HepG2 (cell line): Measurements from ENCODE around the gene PSMA4. TPM values are rescaled to one million over a fixed set of nuclear protein-coding genes. Genes with fewer than 3 reads are reported as not detected.
A peak's percentile ranks its signal among the peaks of the same experiment; 100 is the strongest.

ENCODE experiments used
- KDM5B ChIP-seq: sonication (generic); formaldehyde crosslinking; IDR thresholded peaks from 2 replicates; pipeline ENCODE4 v1.4.0; 2020; ENCODE audit warnings: missing genetic modification reagents, mild to moderate bottlenecking, borderline replicate concordance
- NFATC3 ChIP-seq: sonication (generic); formaldehyde crosslinking; IDR thresholded peaks from 2 replicates; pipeline ENCODE4 v1.5.1; 2020; ENCODE audit warnings: mild to moderate bottlenecking, missing genetic modification reagents
- NR2F6 ChIP-seq, 2 experiments: IDR thresholded peaks; 2 replicates each; pipeline ENCODE4 v1.6.1; 2016; ENCODE audit warnings: antibody characterized with exemption in 1 of 2, mild to moderate bottlenecking in 1 of 2
- PPARG ChIP-seq: conservative IDR thresholded peaks from 2 replicates; pipeline ENCODE4 v1.6.1; 2016; ENCODE audit warnings: missing biosample characterization, missing genetic modification reagents
- REPIN1 ChIP-seq: sonication (generic); formaldehyde crosslinking; IDR thresholded peaks from 2 replicates; pipeline ENCODE4 v1.8.0; 2022; ENCODE audit warnings: missing genetic modification reagents, low read depth, mild to moderate bottlenecking, borderline replicate concordance
- REXO4 ChIP-seq: sonication (generic); formaldehyde crosslinking; IDR thresholded peaks from 2 replicates; pipeline ENCODE4 v1.8.0; 2022; ENCODE audit warnings: missing genetic modification reagents, mild to moderate bottlenecking, borderline replicate concordance
- TCF7 ChIP-seq: sonication (generic); IDR thresholded peaks from 2 replicates; pipeline ENCODE4 v1.6.1; 2016; ENCODE audit warnings: antibody characterized with exemption, low read depth
- TGIF2 ChIP-seq: IDR thresholded peaks from 2 replicates; pipeline ENCODE4 v1.6.1; 2016; ENCODE audit warnings: control low read depth, missing compliant biosample characterization
- XRCC5 ChIP-seq: fragments of 200-400 bp; formaldehyde crosslinking; optimal IDR thresholded peaks from 2 replicates; pipeline ENCODE3; 2017; ENCODE audit warnings: mild to moderate bottlenecking, low read length
- ZNF24 ChIP-seq: fragments of 450-650 bp; IDR thresholded peaks from 2 replicates; pipeline ENCODE4 v1.6.1; 2017; ENCODE audit warnings: antibody characterized with exemption, mild to moderate bottlenecking
- ZNF354B ChIP-seq: sonication (generic); formaldehyde crosslinking; IDR thresholded peaks from 2 replicates; pipeline ENCODE4 v1.8.0; 2022; ENCODE audit warnings: mild to moderate bottlenecking, missing genetic modification reagents
- polyA plus RNA-seq, 8 experiments: library from polyadenylated mRNA; depleted of rRNA in 3 of 8; stranded (reverse) in 7 of 8; unstranded in 1 of 8; fragments of >200 nt; fragmentation: Illumina TruSeq in 4 of 8; extraction: Trizol in 4 of 8; gene quantifications; 2 replicates each; pipeline versions ENCODE4 v1.2.1 to v1.2.3, GENCODE V29; 2011 to 2016; ENCODE audit warnings: low read depth in 4 of 8, missing spikeins in 1 of 8, mixed read lengths in 1 of 8; ENCODE audit not compliant: insufficient read depth in 1 of 8
- total RNA-seq, 5 experiments: library from RNA; depleted of rRNA; stranded (reverse); fragments of >200 nt; fragmentation: Illumina TruSeq; extraction: Trizol; gene quantifications; 2 replicates each; pipeline ENCODE4 v1.2.3, GENCODE V29; 2016; ENCODE audit warnings: low read depth in 1 of 5
- TF ChIP-seq, protein P1 (sequence below): IDR thresholded peaks from 2 replicates; pipeline ENCODE4 v1.6.1; 2016; ENCODE audit warnings: low read depth
- TF ChIP-seq, protein P2 (sequence below): sonication (generic); formaldehyde crosslinking; IDR thresholded peaks from 2 replicates; pipeline ENCODE4 v1.9.0; 2021; ENCODE audit warnings: mild to moderate bottlenecking, missing genetic modification reagents
- TF ChIP-seq, protein P3 (sequence below): sonication (generic); formaldehyde crosslinking; IDR thresholded peaks from 2 replicates; pipeline ENCODE4 v1.8.0; 2023; ENCODE audit warnings: mild to moderate bottlenecking, missing genetic modification reagents
- TF ChIP-seq, protein P4 (sequence below): IDR thresholded peaks from 2 replicates; pipeline ENCODE4 v1.6.1; 2016; ENCODE audit warnings: low read depth, control low read depth
- TF ChIP-seq, protein P5 (sequence below): sonication (generic); IDR thresholded peaks from 2 replicates; pipeline ENCODE4 v1.6.1; 2016; ENCODE audit warnings: low read depth, borderline replicate concordance

PSMA4 gene
- total and polyA plus RNA-seq, 2 of the 13 experiments (the other 11 are each of a cell fraction or from before 2014, with no cell fraction given): 202 to 404 TPM

DNA sequence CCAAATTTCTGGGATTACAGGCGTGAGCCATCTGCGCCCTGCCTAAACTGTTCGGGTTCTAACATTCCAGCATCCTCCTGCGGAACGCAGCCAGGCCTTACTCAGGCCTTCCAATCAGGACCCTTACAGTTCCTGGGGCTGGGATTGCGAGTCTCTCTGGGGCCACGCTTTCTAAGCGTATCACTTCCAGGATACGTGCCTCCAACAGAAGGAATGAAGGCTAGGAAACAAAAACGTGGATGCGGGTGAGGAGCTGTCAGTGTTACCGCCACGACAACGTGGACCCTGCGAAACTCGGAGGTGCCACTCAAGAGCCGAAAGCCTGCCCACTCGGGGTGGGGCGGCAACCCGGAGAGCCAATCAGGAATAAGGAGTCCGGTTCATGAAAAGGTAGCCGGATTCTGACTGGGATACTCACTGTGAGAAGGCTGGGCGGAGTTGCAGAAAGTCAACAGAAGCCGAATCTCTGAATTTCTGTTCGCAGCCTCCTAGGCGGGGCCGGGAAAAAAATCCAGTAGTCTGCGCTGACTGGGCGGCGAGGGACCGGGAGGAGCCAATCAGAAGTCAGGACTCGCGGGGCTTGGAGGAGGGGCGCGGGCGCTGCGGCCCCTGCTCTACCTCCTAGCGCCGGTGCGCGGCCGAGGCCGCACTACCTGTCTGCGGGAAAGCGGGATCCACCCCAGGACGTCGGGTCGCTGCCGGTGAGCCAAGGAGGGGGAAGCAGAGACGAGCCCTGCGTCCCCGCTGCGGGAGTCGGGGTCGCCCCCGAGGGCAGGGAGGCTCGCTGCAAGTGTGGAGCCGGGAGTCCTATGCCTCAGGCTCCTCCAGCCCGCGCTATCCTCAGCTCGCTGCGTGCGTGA is 33.0 kb upstream of the PSMA4 start, which contains the start of gene HYKK (continued):
- no peak for TF ChIP-seq NFATC3 (CRISPR knock-in tag)
- TF ChIP-seq KDM5B: peak; percentile 75; the same call in 1 of the 2 replicates
- TF ChIP-seq, protein P1, sequence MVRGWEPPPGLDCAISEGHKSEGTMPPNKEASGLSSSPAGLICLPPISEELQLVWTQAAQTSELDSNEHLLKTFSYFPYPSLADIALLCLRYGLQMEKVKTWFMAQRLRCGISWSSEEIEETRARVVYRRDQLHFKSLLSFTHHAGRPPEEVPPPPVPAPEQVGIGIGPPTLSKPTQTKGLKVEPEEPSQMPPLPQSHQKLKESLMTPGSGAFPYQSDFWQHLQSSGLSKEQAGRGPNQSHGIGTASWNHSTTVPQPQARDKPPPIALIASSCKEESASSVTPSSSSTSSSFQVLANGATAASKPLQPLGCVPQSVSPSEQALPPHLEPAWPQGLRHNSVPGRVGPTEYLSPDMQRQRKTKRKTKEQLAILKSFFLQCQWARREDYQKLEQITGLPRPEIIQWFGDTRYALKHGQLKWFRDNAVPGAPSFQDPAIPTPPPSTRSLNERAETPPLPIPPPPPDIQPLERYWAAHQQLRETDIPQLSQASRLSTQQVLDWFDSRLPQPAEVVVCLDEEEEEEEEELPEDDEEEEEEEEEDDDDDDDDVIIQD (CRISPR knock-in tag): peak; percentile 25; the same call in 1 of the 2 replicates
- peak; percentile 17 for TF ChIP-seq XRCC5
- TF ChIP-seq, protein P2, sequence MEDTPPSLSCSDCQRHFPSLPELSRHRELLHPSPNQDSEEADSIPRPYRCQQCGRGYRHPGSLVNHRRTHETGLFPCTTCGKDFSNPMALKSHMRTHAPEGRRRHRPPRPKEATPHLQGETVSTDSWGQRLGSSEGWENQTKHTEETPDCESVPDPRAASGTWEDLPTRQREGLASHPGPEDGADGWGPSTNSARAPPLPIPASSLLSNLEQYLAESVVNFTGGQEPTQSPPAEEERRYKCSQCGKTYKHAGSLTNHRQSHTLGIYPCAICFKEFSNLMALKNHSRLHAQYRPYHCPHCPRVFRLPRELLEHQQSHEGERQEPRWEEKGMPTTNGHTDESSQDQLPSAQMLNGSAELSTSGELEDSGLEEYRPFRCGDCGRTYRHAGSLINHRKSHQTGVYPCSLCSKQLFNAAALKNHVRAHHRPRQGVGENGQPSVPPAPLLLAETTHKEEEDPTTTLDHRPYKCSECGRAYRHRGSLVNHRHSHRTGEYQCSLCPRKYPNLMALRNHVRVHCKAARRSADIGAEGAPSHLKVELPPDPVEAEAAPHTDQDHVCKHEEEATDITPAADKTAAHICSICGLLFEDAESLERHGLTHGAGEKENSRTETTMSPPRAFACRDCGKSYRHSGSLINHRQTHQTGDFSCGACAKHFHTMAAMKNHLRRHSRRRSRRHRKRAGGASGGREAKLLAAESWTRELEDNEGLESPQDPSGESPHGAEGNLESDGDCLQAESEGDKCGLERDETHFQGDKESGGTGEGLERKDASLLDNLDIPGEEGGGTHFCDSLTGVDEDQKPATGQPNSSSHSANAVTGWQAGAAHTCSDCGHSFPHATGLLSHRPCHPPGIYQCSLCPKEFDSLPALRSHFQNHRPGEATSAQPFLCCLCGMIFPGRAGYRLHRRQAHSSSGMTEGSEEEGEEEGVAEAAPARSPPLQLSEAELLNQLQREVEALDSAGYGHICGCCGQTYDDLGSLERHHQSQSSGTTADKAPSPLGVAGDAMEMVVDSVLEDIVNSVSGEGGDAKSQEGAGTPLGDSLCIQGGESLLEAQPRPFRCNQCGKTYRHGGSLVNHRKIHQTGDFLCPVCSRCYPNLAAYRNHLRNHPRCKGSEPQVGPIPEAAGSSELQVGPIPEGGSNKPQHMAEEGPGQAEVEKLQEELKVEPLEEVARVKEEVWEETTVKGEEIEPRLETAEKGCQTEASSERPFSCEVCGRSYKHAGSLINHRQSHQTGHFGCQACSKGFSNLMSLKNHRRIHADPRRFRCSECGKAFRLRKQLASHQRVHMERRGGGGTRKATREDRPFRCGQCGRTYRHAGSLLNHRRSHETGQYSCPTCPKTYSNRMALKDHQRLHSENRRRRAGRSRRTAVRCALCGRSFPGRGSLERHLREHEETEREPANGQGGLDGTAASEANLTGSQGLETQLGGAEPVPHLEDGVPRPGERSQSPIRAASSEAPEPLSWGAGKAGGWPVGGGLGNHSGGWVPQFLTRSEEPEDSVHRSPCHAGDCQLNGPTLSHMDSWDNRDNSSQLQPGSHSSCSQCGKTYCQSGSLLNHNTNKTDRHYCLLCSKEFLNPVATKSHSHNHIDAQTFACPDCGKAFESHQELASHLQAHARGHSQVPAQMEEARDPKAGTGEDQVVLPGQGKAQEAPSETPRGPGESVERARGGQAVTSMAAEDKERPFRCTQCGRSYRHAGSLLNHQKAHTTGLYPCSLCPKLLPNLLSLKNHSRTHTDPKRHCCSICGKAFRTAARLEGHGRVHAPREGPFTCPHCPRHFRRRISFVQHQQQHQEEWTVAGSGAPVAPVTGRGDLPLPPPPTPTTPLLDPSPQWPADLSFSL (CRISPR knock-in tag): no peak
- no peak for TF ChIP-seq TCF7
- TF ChIP-seq REPIN1 (CRISPR knock-in tag): no peak; the same call in 1 of the 2 replicates
- peak; percentile 87 for TF ChIP-seq TGIF2 (CRISPR knock-in tag)
- TF ChIP-seq NR2F6 (IDR thresholded peaks at IDR 0.05): no peak
- TF ChIP-seq NR2F6 (CRISPR knock-in tag; IDR thresholded peaks at IDR 0.05): no peak; the same call in 1 of the 2 replicates
- TF ChIP-seq REXO4: no peak
- TF ChIP-seq, protein P3, sequence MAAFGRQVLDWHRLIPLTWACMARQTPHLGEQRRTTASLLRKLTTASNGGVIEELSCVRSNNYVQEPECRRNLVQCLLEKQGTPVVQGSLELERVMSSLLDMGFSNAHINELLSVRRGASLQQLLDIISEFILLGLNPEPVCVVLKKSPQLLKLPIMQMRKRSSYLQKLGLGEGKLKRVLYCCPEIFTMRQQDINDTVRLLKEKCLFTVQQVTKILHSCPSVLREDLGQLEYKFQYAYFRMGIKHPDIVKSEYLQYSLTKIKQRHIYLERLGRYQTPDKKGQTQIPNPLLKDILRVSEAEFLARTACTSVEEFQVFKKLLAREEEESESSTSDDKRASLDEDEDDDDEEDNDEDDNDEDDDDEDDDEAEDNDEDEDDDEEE: peak; percentile 13; the same call in 1 of the 2 replicates
- TF ChIP-seq, protein P4, sequence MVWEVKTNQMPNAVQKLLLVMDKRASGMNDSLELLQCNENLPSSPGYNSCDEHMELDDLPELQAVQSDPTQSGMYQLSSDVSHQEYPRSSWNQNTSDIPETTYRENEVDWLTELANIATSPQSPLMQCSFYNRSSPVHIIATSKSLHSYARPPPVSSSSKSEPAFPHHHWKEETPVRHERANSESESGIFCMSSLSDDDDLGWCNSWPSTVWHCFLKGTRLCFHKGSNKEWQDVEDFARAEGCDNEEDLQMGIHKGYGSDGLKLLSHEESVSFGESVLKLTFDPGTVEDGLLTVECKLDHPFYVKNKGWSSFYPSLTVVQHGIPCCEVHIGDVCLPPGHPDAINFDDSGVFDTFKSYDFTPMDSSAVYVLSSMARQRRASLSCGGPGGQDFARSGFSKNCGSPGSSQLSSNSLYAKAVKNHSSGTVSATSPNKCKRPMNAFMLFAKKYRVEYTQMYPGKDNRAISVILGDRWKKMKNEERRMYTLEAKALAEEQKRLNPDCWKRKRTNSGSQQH (CRISPR knock-in tag): 0 out of 2 replicates have a peak, but pooled peaks have one; percentile 40
- TF ChIP-seq ZNF24: no peak
- no peak for TF ChIP-seq PPARG (CRISPR knock-in tag)
- no peak for TF ChIP-seq ZNF354B (CRISPR knock-in tag)
- TF ChIP-seq, protein P5, sequence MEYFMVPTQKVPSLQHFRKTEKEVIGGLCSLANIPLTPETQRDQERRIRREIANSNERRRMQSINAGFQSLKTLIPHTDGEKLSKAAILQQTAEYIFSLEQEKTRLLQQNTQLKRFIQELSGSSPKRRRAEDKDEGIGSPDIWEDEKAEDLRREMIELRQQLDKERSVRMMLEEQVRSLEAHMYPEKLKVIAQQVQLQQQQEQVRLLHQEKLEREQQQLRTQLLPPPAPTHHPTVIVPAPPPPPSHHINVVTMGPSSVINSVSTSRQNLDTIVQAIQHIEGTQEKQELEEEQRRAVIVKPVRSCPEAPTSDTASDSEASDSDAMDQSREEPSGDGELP: no peak
